Activated T-cell treated with anti-CD3 and anti-CD28 coated beads, Interleukin-2, amount 50 U/mL, for 1 hour (primary cell): Measurements from ENCODE around the gene KRTAP9-1.
"Not testable (repeated sequence)": the region's sequence is repeated elsewhere in the genome, so short reads cannot be mapped to it uniquely, and the experiment has no call there.

Experiments
- DNase-seq: peaks from one replicate; pipeline ENCODE4 v3.0.0-alpha.2; 2020

The KRTAP9-1 gene

GRCh38 chr17:41189837-41190318 is at the start of gene KRTAP9-1:
TSS of gene KRTAP9-1 (plus strand) at chr17:41189887. CDS start at chr17:41189887, 0 bp downstream.
- not testable (repeated sequence) for DNase-seq

- DNase-seq: no peak
Measured at GRCh38 chr17:41140360-41141131, 49.1 kb upstream of the KRTAP9-1 start, which contains the start of gene KRTAP4-6. TSS of gene KRTAP4-6 (minus strand) at chr17:41140544. CDS start at chr17:41140487, 57 bp downstream.

GRCh38 chr17:41141361-41141760 is 48.3 kb upstream of the KRTAP9-1 start:
- no peak for DNase-seq

- no peak for DNase-seq
Measured at GRCh38 chr17:41144846-41145245, 44.8 kb upstream of the KRTAP9-1 start.

GRCh38 chr17:41145261-41145660 is 44.4 kb upstream of the KRTAP9-1 start:
- no peak for DNase-seq

- DNase-seq: no peak
Measured at GRCh38 chr17:41147531-41148204, 42.0 kb upstream of the KRTAP9-1 start.

GRCh38 chr17:41148971-41149651 is 40.6 kb upstream of the KRTAP9-1 start:
- DNase-seq: not testable (repeated sequence)

- no peak for DNase-seq
Measured at GRCh38 chr17:41149652-41149985, 40.1 kb upstream of the KRTAP9-1 start, which contains the start of gene KRTAP4-5. TSS of gene KRTAP4-5 (minus strand) at chr17:41149825. CDS start at chr17:41149767, 58 bp downstream.

GRCh38 chr17:41150026-41150425 is 39.7 kb upstream of the KRTAP9-1 start:
- no peak for DNase-seq

GRCh38 chr17:41151525-41151924 is 38.2 kb upstream of the KRTAP9-1 start:
- DNase-seq: no peak

GRCh38 chr17:41153856-41154255 is 35.8 kb upstream of the KRTAP9-1 start:
- DNase-seq: no peak

GRCh38 chr17:41160190-41160589 is 29.5 kb upstream of the KRTAP9-1 start:
- not testable (repeated sequence) for DNase-seq

- DNase-seq: no peak
Measured at GRCh38 chr17:41160648-41161047, 29.0 kb upstream of the KRTAP9-1 start, which contains the start of gene KRTAP4-4. TSS of gene KRTAP4-4 (minus strand) at chr17:41160748. CDS start at chr17:41160691, 57 bp downstream.

GRCh38 chr17:41163828-41164227 is 25.9 kb upstream of the KRTAP9-1 start:
- no peak for DNase-seq

- no peak for DNase-seq
Measured at GRCh38 chr17:41167561-41167960, 22.1 kb upstream of the KRTAP9-1 start.

- no peak for DNase-seq
Measured at GRCh38 chr17:41168121-41168520, 21.6 kb upstream of the KRTAP9-1 start, which contains the start of gene KRTAP4-3. TSS of gene KRTAP4-3 (minus strand) at chr17:41168221. CDS start at chr17:41168172, 49 bp downstream.

GRCh38 chr17:41171886-41172285 is 17.8 kb upstream of the KRTAP9-1 start:
- DNase-seq: no peak

GRCh38 chr17:41176744-41177387 is 12.8 kb upstream of the KRTAP9-1 start:
- DNase-seq: no peak

GRCh38 chr17:41177727-41178271 is 11.9 kb upstream of the KRTAP9-1 start, which contains the start of gene KRTAP4-2:
TSS of gene KRTAP4-2 (minus strand) at chr17:41178221. CDS start at chr17:41178164, 57 bp downstream.
- DNase-seq: no peak

- no peak for DNase-seq
Measured at GRCh38 chr17:41178341-41178740, 11.3 kb upstream of the KRTAP9-1 start.

- DNase-seq: no peak
Measured at GRCh38 chr17:41178843-41179616, 10.7 kb upstream of the KRTAP9-1 start.
